ELR (cell line): Measurements from ENCODE around the gene AXIN1.
"Not testable (repeated sequence)": the region's sequence is repeated elsewhere in the genome, so short reads cannot be mapped to it uniquely, and the experiment has no call there.

ENCODE experiments used
- DNase-seq: peaks from one replicate; pipeline ENCODE4 v3.0.0-alpha.2; 2015; ENCODE audit warnings: low read depth

AXIN1 gene

GRCh38 chr16:266258-267164 lies 86.0 kb downstream of the AXIN1 start:
- no peak for DNase-seq

- DNase-seq, result no peak
Observed at GRCh38 chr16:265711-266110, 86.8 kb downstream of the AXIN1 start.

GRCh38 chr16:265002-265529 lies 87.5 kb downstream of the AXIN1 start:
- DNase-seq, result no peak

- no peak for DNase-seq
Observed at GRCh38 chr16:264440-264951, 88.0 kb downstream of the AXIN1 start.

GRCh38 chr16:263944-264343 lies 88.6 kb downstream of the AXIN1 start:
- no peak for DNase-seq

GRCh38 chr16:263182-263774 lies 89.2 kb downstream of the AXIN1 start:
- no peak for DNase-seq

- DNase-seq, result no peak
Observed at GRCh38 chr16:262121-262745, 90.3 kb downstream of the AXIN1 start.

GRCh38 chr16:261031-261691 lies 91.4 kb downstream of the AXIN1 start:
- no peak for DNase-seq

GRCh38 chr16:260326-260725 lies 92.2 kb downstream of the AXIN1 start:
- DNase-seq, result no peak

GRCh38 chr16:259814-260253 lies 92.7 kb downstream of the AXIN1 start:
- no peak for DNase-seq

- DNase-seq, result no peak
Observed at GRCh38 chr16:259226-259625, 93.3 kb downstream of the AXIN1 start.

- not testable (repeated sequence) for DNase-seq
Observed at GRCh38 chr16:258091-258490, 94.4 kb downstream of the AXIN1 start.

- DNase-seq, result no peak
Observed at GRCh38 chr16:255183-255582, 97.3 kb downstream of the AXIN1 start.

GRCh38 chr16:254461-254860 lies 98.1 kb downstream of the AXIN1 start:
- DNase-seq, result no peak

GRCh38 chr16:253833-254232 lies 98.7 kb downstream of the AXIN1 start:
- DNase-seq, result no peak

GRCh38 chr16:252366-253337 lies 99.9 kb downstream of the AXIN1 start:
- DNase-seq, result no peak

- DNase-seq, result no peak
Observed at GRCh38 chr16:249431-249830, 103.1 kb downstream of the AXIN1 start.

- DNase-seq, result no peak
Observed at GRCh38 chr16:247027-247426, 105.5 kb downstream of the AXIN1 start.

- no peak for DNase-seq
Observed at GRCh38 chr16:245105-245504, 107.4 kb downstream of the AXIN1 start.

GRCh38 chr16:243348-243747 lies 109.2 kb downstream of the AXIN1 start:
- DNase-seq, result no peak

- DNase-seq, result no peak
Observed at GRCh38 chr16:242281-242680, 110.2 kb downstream of the AXIN1 start.
